Measurements from ENCODE around the gene ING3.

ING3 gene

GRCh38 chr7:120949998-120950538, 509 bp upstream of the ING3 start:
- in situ Hi-C loops (cut with MboI; ENCODE audit: low sequenced_read_pairs) = no loop called here

- in situ Hi-C loops (cut with MboI; ENCODE audit: low sequenced_read_pairs) = no loop called here
These were observed 727 bp downstream of the ING3 start for GRCh38 chr7:120951309-120951699.

GRCh38 chr7:120951826-120952225, 1.2 kb downstream of the ING3 start:
- in situ Hi-C loops (cut with MboI; ENCODE audit: low sequenced_read_pairs) = no loop called here

GRCh38 chr7:120955577-120956149, 5.1 kb downstream of the ING3 start:
- in situ Hi-C loops (cut with MboI; ENCODE audit: low sequenced_read_pairs) = no loop called here

- in situ Hi-C loops (cut with MboI; ENCODE audit: low sequenced_read_pairs) = no loop called here
These were observed 9.4 kb downstream of the ING3 start for GRCh38 chr7:120959929-120960484.

GRCh38 chr7:120960714-120961113, 10.1 kb downstream of the ING3 start:
- in situ Hi-C loops (cut with MboI; ENCODE audit: low sequenced_read_pairs) = no loop called here

- in situ Hi-C loops (cut with MboI; ENCODE audit: low sequenced_read_pairs) = no loop called here
These were observed 11.1 kb downstream of the ING3 start for GRCh38 chr7:120961638-120962173.

- in situ Hi-C loops (cut with MboI; ENCODE audit: low sequenced_read_pairs) = no loop called here
These were observed 13.5 kb downstream of the ING3 start for GRCh38 chr7:120964088-120964487.

- in situ Hi-C loops (cut with MboI; ENCODE audit: low sequenced_read_pairs) = no loop called here
These were observed 16.4 kb downstream of the ING3 start for GRCh38 chr7:120966961-120967360.

GRCh38 chr7:120973849-120974248, 23.3 kb downstream of the ING3 start:
- in situ Hi-C loops (cut with MboI; ENCODE audit: low sequenced_read_pairs) = no loop called here

- in situ Hi-C loops (cut with MboI; ENCODE audit: low sequenced_read_pairs) = loop anchor here (25.0 kb wide), 1 partner anchor 107 kb away; no protein-coding TSS in a partner anchor
These were observed 29.4 kb downstream of the ING3 start for GRCh38 chr7:120979765-120980499.

GRCh38 chr7:120981117-120981516, 30.5 kb downstream of the ING3 start:
- in situ Hi-C loops (cut with MboI; ENCODE audit: low sequenced_read_pairs) = loop anchor here (25.0 kb wide), 1 partner anchor 106 kb away; no protein-coding TSS in a partner anchor

- in situ Hi-C loops (cut with MboI; ENCODE audit: low sequenced_read_pairs) = loop anchor here (25.0 kb wide), 1 partner anchor 105 kb away; no protein-coding TSS in a partner anchor
These were observed 31.5 kb downstream of the ING3 start for GRCh38 chr7:120981888-120982615.

- in situ Hi-C loops (cut with MboI; ENCODE audit: low sequenced_read_pairs) = loop anchor here (25.0 kb wide), 1 partner anchor 104 kb away; no protein-coding TSS in a partner anchor
These were observed 33.0 kb downstream of the ING3 start for GRCh38 chr7:120983592-120983991.

GRCh38 chr7:120984406-120984805, 33.8 kb downstream of the ING3 start:
- in situ Hi-C loops (cut with MboI; ENCODE audit: low sequenced_read_pairs) = loop anchor here (25.0 kb wide), 1 partner anchor 103 kb away; no protein-coding TSS in a partner anchor

- in situ Hi-C loops (cut with MboI; ENCODE audit: low sequenced_read_pairs) = loop anchor here (25.0 kb wide), 1 partner anchor 102 kb away; no protein-coding TSS in a partner anchor
These were observed 34.7 kb downstream of the ING3 start for GRCh38 chr7:120985130-120985758.

GRCh38 chr7:120985839-120986238, 35.3 kb downstream of the ING3 start:
- in situ Hi-C loops (cut with MboI; ENCODE audit: low sequenced_read_pairs) = loop anchor here (25.0 kb wide), 1 partner anchor 101 kb away; no protein-coding TSS in a partner anchor

- in situ Hi-C loops (cut with MboI; ENCODE audit: low sequenced_read_pairs) = loop anchor here (25.0 kb wide), 1 partner anchor 101 kb away; no protein-coding TSS in a partner anchor
These were observed 36.1 kb downstream of the ING3 start for GRCh38 chr7:120986650-120987049.

- in situ Hi-C loops (cut with MboI; ENCODE audit: low sequenced_read_pairs) = loop anchor here (25.0 kb wide), 1 partner anchor 100 kb away; no protein-coding TSS in a partner anchor
These were observed 36.7 kb downstream of the ING3 start for GRCh38 chr7:120987280-120987679.
